GM21367 (cell line): ENCODE measurements around the gene CNEP1R1.

Experiments
- ATAC-seq: cut with Tn5 transposase; IDR thresholded peaks from one replicate; pipeline ENCODE4 v1.9.1; 2021; ENCODE audit not compliant: unreplicated experiment

The CNEP1R1 gene

DNA sequence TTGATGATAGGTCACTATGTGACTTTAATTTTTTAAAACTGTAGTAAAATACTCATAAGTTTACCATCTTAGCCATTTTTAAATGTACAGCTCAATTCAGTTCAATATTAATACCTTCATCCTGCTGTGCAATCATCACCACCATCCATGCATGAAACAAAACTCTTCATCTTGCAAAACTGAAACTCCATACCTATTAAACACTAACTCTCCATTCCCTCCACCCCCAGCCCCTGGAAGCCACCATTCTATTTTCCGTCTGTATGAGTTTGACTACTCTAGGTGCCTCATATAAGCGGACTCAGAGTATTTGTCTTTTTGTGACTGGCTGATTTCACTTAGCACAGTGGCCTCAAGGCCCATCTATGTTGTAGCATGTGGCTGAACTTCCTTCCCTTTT is 9.4 kb upstream of the CNEP1R1 start:
- ATAC-seq, result no peak

DNA sequence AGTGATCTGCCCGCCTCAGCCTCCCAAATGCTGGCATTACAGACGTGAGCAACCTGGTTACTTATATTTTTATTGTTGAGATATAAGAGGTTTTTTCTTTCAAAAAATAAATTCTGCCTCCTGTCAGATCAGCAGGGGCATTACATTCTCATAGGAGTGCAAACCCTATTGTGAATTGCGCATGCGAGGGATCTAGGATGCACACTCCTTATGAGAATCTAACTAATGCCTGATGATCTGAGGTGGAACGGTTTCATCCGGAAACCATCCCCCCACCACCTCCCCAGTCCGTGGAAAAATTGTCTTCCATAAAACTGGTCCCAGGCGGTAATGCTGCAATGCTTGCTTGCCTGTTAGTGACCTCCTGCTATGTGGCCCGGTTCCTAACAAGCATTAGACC is 7.5 kb upstream of the CNEP1R1 start:
- no peak for ATAC-seq

DNA sequence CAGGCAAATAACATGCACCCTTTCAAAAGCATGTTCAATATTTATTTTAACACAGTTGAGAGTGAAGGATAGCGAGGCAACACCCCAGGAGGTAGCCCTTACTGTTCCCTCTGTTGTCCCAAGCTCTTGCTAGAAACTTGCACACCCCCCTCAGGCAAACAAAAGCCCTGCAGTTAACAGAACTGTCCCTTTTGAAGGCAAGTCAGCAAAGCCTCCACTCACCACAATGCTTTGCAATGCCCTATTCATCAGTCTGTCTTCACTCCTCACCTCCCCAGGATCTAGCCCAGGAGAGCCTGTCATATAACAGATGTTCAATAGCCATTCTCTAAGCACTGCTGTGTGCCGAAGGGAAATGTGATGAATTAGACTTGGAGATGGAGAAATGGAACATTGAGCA is 3.5 kb upstream of the CNEP1R1 start:
- no peak for ATAC-seq

DNA sequence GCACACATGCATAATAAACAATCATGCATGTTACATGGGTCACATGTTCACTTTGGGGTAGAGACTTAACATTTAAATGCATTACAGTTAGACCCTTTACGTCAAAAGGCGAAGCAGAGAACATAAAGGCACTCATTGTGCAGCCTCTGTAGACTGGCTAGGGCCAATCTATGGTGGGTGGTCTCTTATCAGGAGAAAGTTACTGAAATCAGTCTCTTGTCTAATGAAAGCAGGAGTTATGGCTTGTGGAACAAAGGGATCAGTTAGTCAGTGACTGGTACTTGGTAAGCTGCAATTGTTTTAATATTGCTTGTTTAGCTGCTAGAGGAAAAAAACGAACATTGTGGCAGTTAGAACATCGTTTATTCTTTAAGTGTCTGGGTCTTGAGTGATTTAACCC is 1.4 kb upstream of the CNEP1R1 start:
- no peak for ATAC-seq

DNA sequence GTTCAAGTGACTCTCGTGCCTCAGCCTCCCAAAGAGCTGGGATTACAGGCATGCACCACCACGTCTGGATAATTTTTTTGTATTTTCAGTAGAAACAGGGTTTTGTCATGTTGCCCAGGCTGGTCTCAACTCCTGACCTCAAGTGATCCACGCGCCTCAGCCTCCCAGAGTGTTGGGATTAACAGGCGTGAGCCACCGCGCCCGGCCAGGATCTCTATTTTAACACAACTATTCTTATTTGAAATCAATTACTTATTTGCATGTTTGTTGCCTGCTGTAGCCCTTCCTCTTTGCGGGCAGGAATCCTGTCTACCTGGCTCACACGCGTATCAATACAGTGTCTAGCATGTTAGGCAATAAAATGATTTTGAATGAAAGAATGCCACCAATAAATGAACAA is 818 bp upstream of the CNEP1R1 start:
- no peak for ATAC-seq

DNA sequence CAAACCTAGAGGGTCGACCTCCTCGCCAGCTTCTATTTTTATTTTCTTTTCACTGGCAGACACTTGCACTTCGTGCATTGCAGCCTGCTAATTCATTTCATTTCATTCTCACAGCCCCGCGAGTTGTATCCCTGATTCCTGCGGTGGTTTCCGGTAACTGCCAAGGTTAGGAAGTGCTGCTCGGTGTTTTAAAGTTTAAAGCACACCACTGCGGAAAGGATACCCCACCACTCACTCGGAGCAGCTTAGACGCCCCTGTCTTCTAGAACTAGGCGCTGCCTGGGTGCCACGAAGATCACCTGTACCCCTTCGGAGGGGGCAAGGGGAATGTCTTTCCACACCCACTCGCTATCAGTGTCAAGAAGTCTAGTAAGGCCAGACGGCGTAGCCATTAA is 509 bp downstream of the CNEP1R1 start:
- ATAC-seq, result no peak

DNA sequence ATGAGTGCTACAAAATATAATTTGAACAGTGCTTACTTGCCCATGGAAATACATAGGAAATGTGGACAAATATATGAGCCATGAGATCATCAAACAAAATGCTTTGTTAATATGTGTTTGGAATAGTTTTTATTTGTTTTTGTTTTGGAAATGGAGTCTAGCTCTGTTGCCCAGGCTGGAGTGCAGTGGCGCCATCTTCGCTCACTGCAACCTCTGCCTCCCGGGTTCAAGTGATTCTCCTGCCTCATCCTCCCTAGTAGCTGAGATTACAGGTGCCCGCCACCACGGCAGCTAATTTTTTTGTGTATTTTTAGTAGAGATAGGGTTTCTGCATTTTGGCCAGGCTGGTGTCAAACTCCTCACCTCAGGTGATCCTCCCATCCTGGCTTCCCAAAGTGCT is 2.8 kb downstream of the CNEP1R1 start:
- no peak for ATAC-seq

DNA sequence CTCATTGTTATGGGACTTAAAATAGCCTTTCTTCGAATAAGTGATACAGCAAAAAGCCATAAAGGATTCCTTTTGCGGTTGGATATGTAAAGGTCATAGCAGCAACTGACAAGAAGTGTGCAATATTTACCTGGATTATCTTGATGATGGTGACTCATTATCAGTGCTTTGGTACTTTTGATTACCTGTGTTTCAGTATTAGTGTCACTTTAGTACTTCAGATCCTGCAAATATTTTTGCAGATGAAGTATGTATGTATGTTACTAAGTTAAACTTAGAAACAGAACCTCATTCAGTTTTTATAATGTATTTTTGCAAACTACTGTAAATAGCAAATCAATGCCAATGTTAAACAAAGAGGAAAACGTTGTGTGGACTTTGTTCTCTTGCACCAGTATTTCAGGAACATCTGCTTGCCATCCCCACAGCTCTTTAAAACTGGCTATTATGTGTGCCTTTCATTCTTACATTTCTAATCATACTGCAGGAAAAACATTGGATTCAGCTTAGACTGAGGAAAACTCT is 10.5 kb downstream of the CNEP1R1 start:
- ATAC-seq, result no peak

DNA sequence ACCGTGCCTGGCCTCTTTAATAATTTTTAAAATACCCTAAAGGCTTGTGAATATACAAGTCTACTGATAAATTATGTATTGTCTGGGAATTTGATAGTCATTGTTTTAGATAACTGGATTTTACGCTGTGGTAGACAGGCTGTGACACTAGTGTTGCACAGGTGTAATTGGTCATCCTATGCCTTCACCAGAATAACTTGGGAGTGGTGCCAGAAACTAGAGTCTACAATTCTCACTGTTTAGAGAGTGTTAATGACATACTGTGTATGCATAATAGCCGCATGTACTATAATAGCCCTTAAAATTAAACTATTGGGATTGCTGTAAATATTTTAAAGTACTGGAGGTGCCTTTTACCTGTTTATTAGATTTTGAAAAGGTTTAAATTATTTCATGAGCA is 11.4 kb downstream of the CNEP1R1 start:
- no peak for ATAC-seq

DNA sequence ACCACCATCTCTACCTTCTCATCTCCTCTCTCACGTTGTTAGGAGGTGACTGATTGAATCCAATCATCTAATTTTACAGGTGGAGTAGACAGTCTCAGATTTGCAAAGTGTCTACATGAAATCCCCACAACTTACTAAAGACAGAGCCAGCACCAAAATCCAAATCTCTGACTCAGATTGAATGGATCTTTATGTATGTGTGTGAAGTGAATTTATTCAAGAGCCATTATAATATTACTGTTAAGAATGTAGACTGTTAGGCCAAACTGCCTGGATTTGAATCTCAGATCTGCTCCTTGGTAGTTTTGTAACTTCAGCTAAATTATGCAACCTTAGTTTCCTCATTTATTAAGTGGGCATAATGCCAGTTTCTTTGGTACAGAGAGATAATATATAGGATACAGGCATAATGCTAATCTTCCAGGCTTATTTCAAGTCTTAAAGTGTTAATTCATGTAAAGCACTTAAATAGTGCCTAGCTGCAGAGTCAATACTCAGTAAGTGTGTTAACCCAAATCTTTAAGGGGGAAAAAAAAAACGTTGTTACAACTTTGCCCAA is 12.7 kb downstream of the CNEP1R1 start:
- ATAC-seq, result no peak

DNA sequence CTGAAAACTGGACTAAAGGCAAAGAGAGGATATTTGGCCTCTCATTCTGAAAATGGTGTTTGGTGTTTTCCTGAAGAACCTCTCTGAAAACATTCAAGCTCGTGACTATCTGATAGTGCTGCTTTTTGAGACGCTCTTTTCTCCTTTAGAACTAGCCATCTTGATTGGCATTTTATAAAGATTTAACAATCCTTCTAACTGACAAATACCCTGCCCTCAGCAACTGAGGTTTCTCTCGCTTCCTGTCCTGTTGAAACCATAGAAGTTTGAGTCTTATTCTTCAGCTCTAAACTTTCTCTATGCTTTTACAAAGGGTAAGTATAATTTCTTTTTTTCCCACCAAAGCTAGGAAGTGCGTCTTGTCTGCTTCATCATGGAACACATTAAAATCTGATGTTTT is 13.3 kb downstream of the CNEP1R1 start:
- ATAC-seq, result no peak

DNA sequence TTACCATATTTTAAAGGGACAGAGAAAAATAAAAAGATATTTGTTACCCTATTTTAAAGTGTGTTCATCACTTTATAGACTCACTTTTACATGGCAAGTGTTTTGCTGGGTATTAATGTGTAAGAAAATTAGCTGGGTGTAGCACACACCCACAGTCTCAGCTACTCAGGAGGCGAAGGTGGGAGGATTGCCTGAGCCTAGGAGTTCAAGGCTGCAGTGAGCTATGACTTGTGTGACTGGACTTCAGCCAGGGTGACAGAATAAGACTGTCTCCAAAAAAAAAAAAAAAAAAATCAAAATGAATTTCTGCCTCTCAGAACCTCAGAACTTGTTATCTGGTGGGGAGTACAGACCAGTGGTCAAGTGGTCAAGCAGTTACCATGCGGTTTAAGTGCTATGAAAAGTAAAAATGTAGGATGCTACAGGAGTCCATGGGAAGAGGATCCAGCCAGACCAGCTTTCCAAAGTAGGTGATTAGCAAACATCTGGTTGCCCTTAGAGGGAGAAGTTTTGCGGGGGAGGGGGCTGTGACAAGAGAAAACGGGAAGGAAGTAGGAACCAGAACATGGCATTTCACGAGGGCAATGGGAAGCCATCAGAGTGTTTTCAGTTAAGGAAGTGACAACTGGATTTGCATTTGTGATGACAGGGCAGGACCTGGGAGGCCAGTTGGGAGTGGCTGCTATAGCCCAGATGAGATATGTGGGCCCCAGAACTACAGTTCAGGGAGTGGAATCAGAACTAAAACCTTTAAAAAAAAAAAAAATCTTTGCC is 13.9 kb downstream of the CNEP1R1 start:
- ATAC-seq, result no peak

DNA sequence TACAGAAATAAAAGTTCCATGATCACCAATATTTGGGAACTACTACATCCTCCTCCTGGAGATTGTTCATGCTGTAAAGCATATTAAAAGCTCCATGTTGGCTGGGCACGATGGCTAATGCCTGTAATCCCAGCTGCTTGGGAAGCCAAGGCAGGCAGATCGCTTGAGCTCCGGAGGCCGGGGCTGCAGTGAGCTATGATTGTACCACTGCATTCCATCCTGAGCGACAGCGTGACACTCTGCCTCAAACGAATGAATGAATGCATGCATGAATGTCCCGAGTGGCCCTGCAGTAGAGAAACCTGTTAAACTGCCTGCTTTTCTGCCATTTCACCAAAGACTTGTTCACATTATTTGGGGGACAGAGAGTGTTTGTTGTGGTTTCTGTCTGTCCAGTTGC is 15.0 kb downstream of the CNEP1R1 start:
- no peak for ATAC-seq

DNA sequence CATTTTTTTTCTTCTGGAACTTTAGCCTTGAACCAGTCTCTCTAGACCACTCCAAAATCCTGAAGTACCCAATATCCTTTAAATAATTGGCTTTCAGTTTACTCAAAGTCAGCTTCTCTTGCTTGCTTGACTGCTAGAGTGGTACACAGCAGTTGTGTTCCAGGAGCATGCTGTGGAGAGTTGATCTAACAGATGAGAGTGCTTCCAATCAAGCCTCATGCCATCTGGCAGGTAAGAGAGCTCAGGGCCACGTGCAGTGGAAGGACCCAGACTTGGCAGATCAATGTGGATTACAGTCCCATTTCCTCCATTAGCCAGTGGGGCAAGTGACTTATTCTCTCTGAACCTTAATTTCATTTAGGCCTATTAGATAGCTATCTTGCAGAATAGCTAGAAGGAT is 15.7 kb downstream of the CNEP1R1 start:
- no peak for ATAC-seq

DNA sequence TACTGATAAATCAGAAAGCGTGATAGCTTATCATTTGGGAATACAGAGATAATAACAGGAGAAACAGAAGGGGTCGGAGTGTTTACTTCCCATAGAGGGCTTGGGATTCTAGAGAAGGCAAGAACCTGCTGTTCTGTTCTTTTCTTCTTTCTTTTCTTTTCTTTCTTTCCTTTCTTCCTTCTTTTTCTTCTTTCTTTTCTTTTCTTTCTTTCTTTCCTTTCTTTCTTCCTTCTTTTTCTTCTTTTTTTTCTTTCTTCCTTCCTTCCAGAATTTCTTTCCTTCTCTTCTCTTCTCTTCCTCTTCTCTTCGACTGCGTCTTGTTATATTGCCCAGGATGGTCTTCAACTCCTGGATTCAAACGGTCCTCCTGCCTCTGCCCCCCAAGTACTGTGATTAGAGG is 18.3 kb downstream of the CNEP1R1 start:
- no peak for ATAC-seq

DNA sequence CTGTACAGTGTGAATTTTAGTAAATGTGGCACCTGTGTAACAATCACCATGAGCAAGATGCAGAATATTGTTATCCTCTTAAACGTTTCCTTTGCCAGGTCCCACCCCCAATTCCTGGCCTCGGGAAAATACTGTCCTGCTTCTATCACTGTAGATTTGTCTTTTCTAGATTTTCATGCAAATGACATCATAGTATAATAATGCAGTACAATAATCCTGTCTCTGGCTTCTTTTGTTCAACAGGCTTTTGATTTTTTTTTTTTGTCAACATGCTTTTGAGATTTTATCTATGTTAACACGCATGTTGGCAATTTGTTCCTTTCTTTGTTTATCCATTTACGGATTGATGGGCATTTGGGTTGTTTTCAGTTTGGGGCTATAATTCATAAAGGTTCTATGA is 20.4 kb downstream of the CNEP1R1 start:
- ATAC-seq, result no peak

DNA sequence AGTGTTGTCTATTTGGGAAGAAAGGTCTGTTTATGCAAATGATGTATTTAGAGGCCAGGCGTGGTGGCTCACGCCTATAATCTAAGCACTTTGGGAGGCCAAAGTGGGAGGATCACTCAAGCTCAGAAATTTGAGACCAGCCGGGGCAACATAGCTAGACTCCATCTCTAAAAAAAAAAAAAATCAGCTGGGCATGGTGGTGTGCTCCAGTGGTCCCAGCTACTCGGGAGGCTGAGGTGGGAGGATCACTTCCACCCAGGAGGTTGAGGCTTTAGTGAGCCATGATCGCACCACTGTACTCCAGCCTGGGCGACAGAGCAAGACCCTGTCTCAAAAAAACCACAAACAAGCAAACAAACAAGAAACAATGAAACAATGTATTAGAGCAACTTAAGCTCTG is 21.8 kb downstream of the CNEP1R1 start:
- no peak for ATAC-seq

DNA sequence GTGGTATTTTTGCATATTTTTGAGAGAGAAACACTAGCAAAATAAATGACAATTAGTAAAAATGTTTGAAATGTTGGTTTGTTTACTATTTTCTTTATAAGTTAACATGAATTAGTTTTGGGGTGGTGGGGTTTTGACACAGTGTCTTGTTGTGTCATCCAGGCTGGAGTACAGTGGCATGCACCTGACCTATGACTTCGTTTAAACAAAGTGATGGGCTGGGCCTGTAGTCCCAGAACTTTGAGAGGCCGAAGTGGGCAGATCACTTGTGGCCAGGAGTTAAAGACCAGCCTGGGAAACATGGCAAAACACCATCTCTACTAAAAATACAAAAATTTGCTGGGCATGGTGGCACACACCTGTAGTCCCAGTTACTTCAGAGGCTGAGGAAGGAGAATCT is 22.8 kb downstream of the CNEP1R1 start:
- no peak for ATAC-seq

DNA sequence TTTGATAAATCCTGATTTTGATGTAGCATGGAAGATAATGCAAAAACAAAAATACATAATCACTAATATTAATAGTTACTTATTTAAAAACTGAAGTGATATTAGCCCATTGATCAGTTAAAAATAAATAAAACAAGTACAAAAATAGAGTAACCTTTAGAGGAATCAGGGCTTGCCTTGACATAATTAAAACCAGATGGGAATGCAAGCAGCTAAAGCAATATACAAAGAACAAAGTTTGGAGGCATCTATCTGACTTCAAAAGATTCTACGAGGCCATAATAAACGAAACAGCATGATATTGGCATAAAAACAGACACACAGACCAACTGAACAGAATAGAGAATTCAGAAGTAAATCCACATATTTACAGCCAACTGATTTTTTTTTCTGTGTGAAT is 25.8 kb downstream of the CNEP1R1 start:
- no peak for ATAC-seq

DNA sequence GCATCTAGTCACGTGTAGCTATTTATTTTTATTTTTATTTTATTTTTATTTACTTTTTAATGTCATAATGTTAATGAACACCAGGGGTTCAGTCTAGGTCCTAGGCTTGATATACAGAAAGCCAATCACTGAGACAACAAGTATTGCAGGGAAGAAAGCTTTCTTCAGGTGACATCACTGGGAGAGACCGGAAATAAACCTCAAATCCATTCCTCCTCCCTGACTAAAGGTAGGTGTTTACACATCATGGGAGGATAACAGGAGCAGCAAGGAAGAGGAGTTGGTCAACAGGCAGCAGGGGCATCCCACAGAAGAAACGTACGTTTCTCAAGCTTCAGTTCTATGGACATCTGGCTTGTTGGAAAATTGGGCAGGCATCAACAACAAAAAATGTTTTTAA is 31.2 kb downstream of the CNEP1R1 start:
- no peak for ATAC-seq

DNA sequence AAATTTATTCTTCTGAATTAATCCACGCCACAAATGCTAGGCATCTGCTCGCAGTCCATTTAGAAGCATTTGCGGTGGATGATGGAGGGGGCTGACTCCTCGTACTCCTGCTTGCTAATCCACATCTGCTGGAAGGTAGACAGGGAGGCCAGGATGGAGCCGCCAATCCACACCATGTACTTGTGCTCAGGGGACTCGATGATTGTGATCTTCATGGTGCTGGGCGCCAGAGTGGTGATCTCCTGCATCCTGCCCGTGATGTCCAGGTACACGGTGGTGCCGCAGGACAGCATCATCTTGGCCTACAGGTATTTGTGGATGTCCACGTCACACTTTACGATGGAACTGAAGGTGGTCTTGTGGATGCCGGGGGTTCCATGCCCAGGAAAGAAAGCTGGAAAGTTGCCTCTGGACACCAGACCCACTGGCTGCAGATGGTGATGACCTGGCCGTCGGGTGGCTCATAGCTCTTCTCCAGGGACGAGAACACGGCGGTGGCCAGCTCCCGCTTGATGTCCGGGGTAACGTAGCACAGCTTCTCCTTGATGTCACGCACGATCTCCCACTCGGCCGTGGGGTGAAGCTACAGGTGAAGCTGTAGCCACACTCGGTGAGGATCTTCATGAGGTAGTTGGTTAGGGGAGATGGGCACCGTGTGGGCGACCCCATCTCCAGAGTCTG is 33.2 kb downstream of the CNEP1R1 start:
- no peak for ATAC-seq

DNA sequence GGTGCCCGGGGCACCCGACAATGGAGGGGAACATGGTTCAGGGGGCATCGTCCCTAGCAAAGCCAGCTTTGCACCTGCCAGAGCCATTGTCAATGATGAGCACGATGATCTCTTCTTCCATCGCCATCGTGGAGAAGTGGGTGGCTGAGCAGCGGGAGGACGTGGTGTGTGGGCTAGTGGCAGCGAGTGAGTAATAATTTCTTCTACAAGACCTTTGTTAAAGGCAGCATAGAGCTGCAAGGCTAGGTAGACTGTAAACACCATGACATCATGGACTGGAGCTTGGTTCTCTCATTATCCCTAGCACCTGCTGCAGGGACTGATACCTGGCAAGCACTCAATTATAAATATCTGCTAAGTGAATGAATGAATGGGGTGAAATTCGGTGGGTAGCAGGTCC is 34.1 kb downstream of the CNEP1R1 start:
- no peak for ATAC-seq
